Adipocyte (in vitro differentiated cells): ENCODE results near the gene TNS1.
A peak's percentile ranks its signal among the peaks of the same experiment; 100 is the strongest.

Experiments
- DNase-seq: peaks from one replicate; pipeline ENCODE4 v3.0.0-alpha.2; 2015; ENCODE audit warnings: low read depth
- H3K27me3 ChIP-seq: replicated peaks from 2 replicates; pipeline ENCODE4 v1.7.0; 2013; ENCODE audit warnings: mild to moderate bottlenecking, low read length, moderate library complexity; ENCODE audit not compliant: control insufficient read depth, insufficient read depth
- H3K36me3 ChIP-seq: 2 replicates; pipeline ENCODE4 v1.7.0; 2013; ENCODE audit warnings: low read length, mild to moderate bottlenecking, moderate library complexity; ENCODE audit not compliant: control insufficient read depth, insufficient read depth, severe bottlenecking
- H3K4me1 ChIP-seq: 2 replicates; pipeline ENCODE4 v1.7.0; 2013; ENCODE audit warnings: mild to moderate bottlenecking, low read length, moderate library complexity; ENCODE audit not compliant: control insufficient read depth, insufficient read depth
- H3K4me3 ChIP-seq: 2 replicates; pipeline ENCODE4 v1.7.0; 2013; ENCODE audit warnings: mild to moderate bottlenecking, low read length, moderate library complexity
- H3K9ac ChIP-seq: 2 replicates; pipeline ENCODE4 v1.7.0; 2013; ENCODE audit warnings: mild to moderate bottlenecking, low read length, moderate library complexity
- H3K9me3 ChIP-seq: 2 replicates; pipeline ENCODE4 v1.7.0; 2013; ENCODE audit warnings: mild to moderate bottlenecking, low read length, moderate library complexity; ENCODE audit not compliant: control insufficient read depth

The TNS1 gene

GRCh38 chr2:217928324-217929181, 74.2 kb downstream of the TNS1 start:
- Histone ChIP-seq H3K4me1 (peaks cover 60% of the 10 kb centered on the region), H3K9me3 (no peaks in the 10 kb centered on the region), H3K9ac (peak overlapping the region; percentile 52), H3K4me3 (no peak overlapping the region), H3K27me3 (no peaks in the 10 kb centered on the region), H3K36me3 (peaks cover 22% of the 10 kb centered on the region)
- DNase-seq: no peak

GRCh38 chr2:217927601-217928323, 75.0 kb downstream of the TNS1 start:
- Histone ChIP-seq H3K9me3 (no peaks in the 10 kb centered on the region), H3K36me3 (peaks cover 22% of the 10 kb centered on the region), H3K27me3 (no peaks in the 10 kb centered on the region), H3K9ac (peak overlapping the region; percentile 52), H3K4me3 (no peak overlapping the region), H3K4me1 (peaks cover 60% of the 10 kb centered on the region)
- DNase-seq: no peak

- no peak for DNase-seq
- Histone ChIP-seq H3K9ac (no peak overlapping the region), H3K4me1 (peaks cover 69% of the 10 kb centered on the region), H3K9me3 (no peaks in the 10 kb centered on the region), H3K4me3 (no peak overlapping the region), H3K27me3 (no peaks in the 10 kb centered on the region), H3K36me3 (peaks cover 13% of the 10 kb centered on the region)
Measured at GRCh38 chr2:217926801-217927200, 76.0 kb downstream of the TNS1 start.

- peaks cover 17% of the 10 kb centered on the region for H3K36me3 ChIP-seq
- peak overlapping the region; percentile 67 for H3K9ac ChIP-seq
- no peaks in the 10 kb centered on the region for H3K27me3 ChIP-seq
- DNase-seq: no peak
- no peaks in the 10 kb centered on the region for H3K9me3 ChIP-seq
- H3K4me3 ChIP-seq: no peak overlapping the region
- peaks cover 75% of the 10 kb centered on the region for H3K4me1 ChIP-seq
Measured at GRCh38 chr2:217924346-217924901, 78.4 kb downstream of the TNS1 start.

- H3K9me3 ChIP-seq: no peaks in the 10 kb centered on the region
- no peak overlapping the region for H3K4me3 ChIP-seq
- H3K9ac ChIP-seq: peak overlapping the region; percentile 67
- DNase-seq: no peak
- H3K27me3 ChIP-seq: no peaks in the 10 kb centered on the region
- peaks cover 74% of the 10 kb centered on the region for H3K4me1 ChIP-seq
- H3K36me3 ChIP-seq: peaks cover 23% of the 10 kb centered on the region
Measured at GRCh38 chr2:217923007-217923686, 79.6 kb downstream of the TNS1 start.

- Histone ChIP-seq H3K9ac (peak overlapping the region; percentile 67), H3K9me3 (no peaks in the 10 kb centered on the region), H3K36me3 (peaks cover 30% of the 10 kb centered on the region), H3K4me1 (peaks cover 73% of the 10 kb centered on the region), H3K27me3 (no peaks in the 10 kb centered on the region), H3K4me3 (no peak overlapping the region)
- peak; percentile 49 for DNase-seq
Measured at GRCh38 chr2:217922101-217923006, 80.4 kb downstream of the TNS1 start.

GRCh38 chr2:217920879-217921603, 81.8 kb downstream of the TNS1 start:
- no peak overlapping the region for H3K4me3 ChIP-seq
- no peaks in the 10 kb centered on the region for H3K27me3 ChIP-seq
- no peaks in the 10 kb centered on the region for H3K9me3 ChIP-seq
- H3K4me1 ChIP-seq: peaks cover 80% of the 10 kb centered on the region
- DNase-seq: no peak
- peak overlapping the region; percentile 67 for H3K9ac ChIP-seq
- H3K36me3 ChIP-seq: peaks cover 29% of the 10 kb centered on the region

GRCh38 chr2:217919781-217920351, 82.9 kb downstream of the TNS1 start:
- H3K36me3 ChIP-seq: peaks cover 36% of the 10 kb centered on the region

GRCh38 chr2:217919204-217919603, 83.6 kb downstream of the TNS1 start:
- Histone ChIP-seq H3K4me1 (peaks cover 97% of the 10 kb centered on the region), H3K27me3 (no peaks in the 10 kb centered on the region), H3K9ac (peak overlapping the region; percentile 76), H3K4me3 (no peak overlapping the region), H3K9me3 (no peaks in the 10 kb centered on the region), H3K36me3 (peaks cover 40% of the 10 kb centered on the region)
- DNase-seq: no peak

More at GRCh38 chr2:217919781-217920351, 82.9 kb downstream of the TNS1 start:
- peak; percentile 44 for DNase-seq
- H3K9ac ChIP-seq: peak overlapping the region; percentile 76
- H3K27me3 ChIP-seq: no peaks in the 10 kb centered on the region
- no peak overlapping the region for H3K4me3 ChIP-seq
- no peaks in the 10 kb centered on the region for H3K9me3 ChIP-seq
- peaks cover 92% of the 10 kb centered on the region for H3K4me1 ChIP-seq
